Suprapubic skin (tissue), 4 donors: ENCODE measurements around the gene ANKH. TPM values are rescaled to one million over a fixed set of nuclear protein-coding genes. Genes with fewer than 3 reads are reported as not detected.

Source experiments
- DNase-seq, 2 donors: peaks; one replicate each; pipeline ENCODE4 v3.0.0-alpha.2; 2019; ENCODE audit warnings: low spot score in 2 of 2
- H3K27ac ChIP-seq: fragments of 200-600 bp; sonication (generic); one replicate; pipeline ENCODE4 v1.5.1; 2019
- H3K27me3 ChIP-seq: fragments of 200-600 bp; sonication (generic); one replicate; pipeline ENCODE4 v1.5.1; 2019
- H3K36me3 ChIP-seq: fragments of 200-600 bp; sonication (generic); one replicate; pipeline ENCODE4 v1.5.1; 2019
- H3K4me1 ChIP-seq: fragments of 200-600 bp; sonication (generic); one replicate; pipeline ENCODE4 v1.5.1; 2019
- H3K4me3 ChIP-seq: fragments of 200-600 bp; sonication (generic); one replicate; pipeline ENCODE4 v1.5.1; 2019; ENCODE audit warnings: mild to moderate bottlenecking
- H3K9me3 ChIP-seq: fragments of 200-600 bp; sonication (generic); one replicate; pipeline ENCODE4 v1.5.1; 2019
- EP300 ChIP-seq: sonication (generic); formaldehyde crosslinking; IDR thresholded peaks from one replicate; pipeline ENCODE4 v1.6.1; 2017; ENCODE audit warnings: antibody characterized with exemption
- POLR2A ChIP-seq, 2 donors: fragments of 450-650 bp; IDR thresholded peaks; one replicate each; pipeline ENCODE4 v1.6.1; 2017; ENCODE audit warnings: antibody characterized with exemption in 2 of 2, mild to moderate bottlenecking in 2 of 2, moderate library complexity in 2 of 2
- POLR2AphosphoS5 ChIP-seq, 3 donors: sonication (generic); formaldehyde crosslinking; IDR thresholded peaks; one replicate each; pipeline ENCODE4 v1.6.1; 2017; ENCODE audit warnings: antibody characterized with exemption in 3 of 3
- WGBS: methylation state at CpG from one replicate; pipeline ENCODE4 v1.1.5; 2018; 5-methylcytosine and 5-hydroxymethylcytosine counted together
- total RNA-seq, 4 donors: library from RNA; depleted of rRNA; stranded (reverse); fragments of >200 nt; gene quantifications; one replicate each; pipeline ENCODE4 v1.1.0, GENCODE V29; 2016
- TF ChIP-seq, protein P1 (sequence below), 2 donors: fragments of 200-600 bp in 1 of 2; fragments of 450-650 bp in 1 of 2; sonication (generic) in 1 of 2; IDR thresholded peaks; one replicate each; pipeline ENCODE4 v1.5.1; 2016 to 2019; ENCODE audit warnings: antibody characterized with exemption in 2 of 2, mild to moderate bottlenecking in 1 of 2, moderate library complexity in 1 of 2

The ANKH gene
- total RNA-seq, 4 donors from 2014 or later, result 59.8 to 86.1 (median 70.4) TPM

GRCh38 chr5:14872070-14872989, 752 bp upstream of the ANKH start:
- no peak for TF ChIP-seq EP300
- TF ChIP-seq POLR2A (IDR thresholded peaks at IDR 0.05), result no peak
- TF ChIP-seq, protein P1, sequence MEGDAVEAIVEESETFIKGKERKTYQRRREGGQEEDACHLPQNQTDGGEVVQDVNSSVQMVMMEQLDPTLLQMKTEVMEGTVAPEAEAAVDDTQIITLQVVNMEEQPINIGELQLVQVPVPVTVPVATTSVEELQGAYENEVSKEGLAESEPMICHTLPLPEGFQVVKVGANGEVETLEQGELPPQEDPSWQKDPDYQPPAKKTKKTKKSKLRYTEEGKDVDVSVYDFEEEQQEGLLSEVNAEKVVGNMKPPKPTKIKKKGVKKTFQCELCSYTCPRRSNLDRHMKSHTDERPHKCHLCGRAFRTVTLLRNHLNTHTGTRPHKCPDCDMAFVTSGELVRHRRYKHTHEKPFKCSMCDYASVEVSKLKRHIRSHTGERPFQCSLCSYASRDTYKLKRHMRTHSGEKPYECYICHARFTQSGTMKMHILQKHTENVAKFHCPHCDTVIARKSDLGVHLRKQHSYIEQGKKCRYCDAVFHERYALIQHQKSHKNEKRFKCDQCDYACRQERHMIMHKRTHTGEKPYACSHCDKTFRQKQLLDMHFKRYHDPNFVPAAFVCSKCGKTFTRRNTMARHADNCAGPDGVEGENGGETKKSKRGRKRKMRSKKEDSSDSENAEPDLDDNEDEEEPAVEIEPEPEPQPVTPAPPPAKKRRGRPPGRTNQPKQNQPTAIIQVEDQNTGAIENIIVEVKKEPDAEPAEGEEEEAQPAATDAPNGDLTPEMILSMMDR (IDR thresholded peaks at IDR 0.05), result peak in 1 of 2 donors; percentile 35
- no peak for TF ChIP-seq POLR2AphosphoS5 (IDR thresholded peaks at IDR 0.05)
- WGBS, result 6% methylated on average over 29 of the region's 73 CpGs
- peak; percentile 87 to 88 for DNase-seq
- Histone ChIP-seq H3K27ac (peak overlapping the region; percentile 96), H3K27me3 (no peaks in the 10 kb centered on the region), H3K36me3 (no peaks in the 10 kb centered on the region), H3K4me3 (peak overlapping the region; percentile 91), H3K9me3 (no peaks in the 10 kb centered on the region), H3K4me1 (peaks cover 25% of the 10 kb centered on the region)

DNA sequence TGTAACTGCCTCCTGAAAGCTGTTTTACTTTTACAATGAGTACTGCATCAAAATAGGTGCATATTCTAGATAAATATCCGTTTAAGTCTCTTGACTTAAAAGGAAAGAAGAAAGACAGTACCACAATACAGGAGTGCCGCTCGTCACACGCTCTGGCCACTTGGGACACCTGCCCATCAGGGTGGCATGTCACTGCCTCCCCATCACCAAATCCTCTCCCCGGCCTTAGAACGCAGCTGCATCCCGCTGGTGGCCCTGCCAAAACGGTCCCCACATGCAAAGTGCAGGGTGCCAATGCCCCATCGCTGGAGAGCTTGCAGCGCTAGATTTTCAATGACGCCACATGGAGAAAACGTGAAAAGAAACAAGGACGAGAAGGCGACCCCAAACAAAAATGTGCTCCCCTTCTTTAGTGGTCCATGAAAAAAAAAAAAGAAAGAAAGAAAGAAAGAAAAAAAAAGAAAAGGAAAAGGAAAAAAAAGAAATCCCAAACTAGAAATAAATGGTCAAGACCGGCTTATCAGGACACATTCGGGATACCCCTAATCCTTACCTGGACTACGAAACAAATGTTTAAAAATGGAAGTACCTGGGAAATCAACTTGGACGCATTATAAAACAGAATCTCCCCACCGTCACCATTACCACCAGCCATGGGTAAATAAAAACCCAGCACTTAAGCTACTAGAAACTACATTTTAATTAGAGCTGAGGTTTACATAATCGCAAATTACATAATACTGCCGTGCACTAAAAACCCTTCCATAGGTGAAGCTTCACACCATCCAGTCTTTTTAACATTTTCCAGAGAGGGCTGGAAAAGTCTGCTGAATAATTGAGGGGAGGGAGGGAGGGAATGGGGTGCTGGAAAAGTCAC, 1.0 kb downstream of the ANKH start:
- H3K4me3 ChIP-seq, result peak overlapping the region; percentile 91
- no peak for DNase-seq
- no peak for TF ChIP-seq EP300
- no peak for TF ChIP-seq POLR2A (IDR thresholded peaks at IDR 0.05)
- no peak for TF ChIP-seq POLR2AphosphoS5 (IDR thresholded peaks at IDR 0.05)
- TF ChIP-seq, protein P1 (IDR thresholded peaks at IDR 0.05), result no peak
- H3K27me3 ChIP-seq, result no peaks in the 10 kb centered on the region
- peak overlapping the region; percentile 74 for H3K27ac ChIP-seq
- H3K9me3 ChIP-seq, result no peaks in the 10 kb centered on the region
- no peaks in the 10 kb centered on the region for H3K36me3 ChIP-seq
- peaks cover 25% of the 10 kb centered on the region for H3K4me1 ChIP-seq
- 12% methylated on average over 21 of the region's 21 CpGs for WGBS

DNA sequence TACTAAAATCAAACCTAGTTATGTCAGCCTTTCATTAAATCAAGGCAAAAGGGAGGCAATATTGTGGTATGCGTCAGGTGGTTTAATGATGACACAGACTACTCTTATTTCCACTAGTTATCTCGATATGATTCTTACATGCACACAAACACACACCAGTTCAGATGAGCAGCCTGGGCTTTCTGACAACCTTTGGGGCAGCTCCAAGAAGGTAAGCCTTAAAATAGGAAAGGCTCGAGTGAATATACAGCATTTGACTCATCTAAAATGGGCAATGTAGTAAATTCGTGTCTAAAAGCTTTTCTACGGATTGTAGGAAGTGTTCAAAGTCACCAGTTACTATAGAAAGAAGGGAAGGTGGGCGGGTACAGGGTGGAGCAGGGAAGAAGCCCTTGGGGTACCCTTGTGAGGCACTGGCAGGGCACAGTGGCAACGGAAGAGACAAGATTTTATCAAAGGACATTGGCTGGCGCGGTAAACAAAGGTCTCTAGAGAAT, 1.9 kb downstream of the ANKH start:
- Histone ChIP-seq H3K27me3 (no peaks in the 10 kb centered on the region), H3K36me3 (no peaks in the 10 kb centered on the region), H3K27ac (peak overlapping the region; percentile 74), H3K4me1 (peaks cover 25% of the 10 kb centered on the region), H3K9me3 (no peaks in the 10 kb centered on the region), H3K4me3 (peak overlapping the region; percentile 91)
- no peak for DNase-seq
- TF ChIP-seq POLR2AphosphoS5 (IDR thresholded peaks at IDR 0.05) (no peak), POLR2A (IDR thresholded peaks at IDR 0.05) (no peak), EP300 (no peak)
- TF ChIP-seq, protein P1 (IDR thresholded peaks at IDR 0.05), result no peak
- 26% methylated on average over 9 of the region's 9 CpGs for WGBS

DNA sequence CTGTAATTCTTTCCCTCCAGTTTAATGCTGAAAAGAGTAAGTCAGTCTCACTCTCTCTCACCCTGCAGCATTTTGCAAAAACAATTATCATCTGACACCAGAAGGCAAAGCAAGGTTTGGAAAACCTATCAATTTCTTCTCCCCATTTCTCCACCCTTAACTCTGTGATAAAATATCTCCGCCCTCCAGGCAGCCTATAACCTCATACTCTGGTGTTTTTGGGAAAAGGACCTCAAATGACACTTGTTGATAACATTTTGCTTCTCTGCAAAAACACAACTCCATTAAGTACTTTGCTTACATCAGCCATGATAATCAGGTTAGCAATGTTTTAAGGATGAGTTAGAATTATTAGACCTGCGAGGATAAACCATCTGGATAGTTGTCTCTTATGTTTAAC, 2.3 kb downstream of the ANKH start:
- TF ChIP-seq POLR2A (IDR thresholded peaks at IDR 0.05) (no peak), EP300 (no peak)
- TF ChIP-seq, protein P1 (IDR thresholded peaks at IDR 0.05), result no peak
- no peak for DNase-seq
- no peaks in the 10 kb centered on the region for H3K9me3 ChIP-seq
- 63% methylated on average over 2 of the region's 2 CpGs for WGBS
- H3K4me3 ChIP-seq, result peak overlapping the region; percentile 91
- H3K4me1 ChIP-seq, result peaks cover 25% of the 10 kb centered on the region
- no peak overlapping the region for H3K27ac ChIP-seq
- no peaks in the 10 kb centered on the region for H3K27me3 ChIP-seq
- no peaks in the 10 kb centered on the region for H3K36me3 ChIP-seq
